ENCODE data around the gene PEPD.

PEPD gene

DNA sequence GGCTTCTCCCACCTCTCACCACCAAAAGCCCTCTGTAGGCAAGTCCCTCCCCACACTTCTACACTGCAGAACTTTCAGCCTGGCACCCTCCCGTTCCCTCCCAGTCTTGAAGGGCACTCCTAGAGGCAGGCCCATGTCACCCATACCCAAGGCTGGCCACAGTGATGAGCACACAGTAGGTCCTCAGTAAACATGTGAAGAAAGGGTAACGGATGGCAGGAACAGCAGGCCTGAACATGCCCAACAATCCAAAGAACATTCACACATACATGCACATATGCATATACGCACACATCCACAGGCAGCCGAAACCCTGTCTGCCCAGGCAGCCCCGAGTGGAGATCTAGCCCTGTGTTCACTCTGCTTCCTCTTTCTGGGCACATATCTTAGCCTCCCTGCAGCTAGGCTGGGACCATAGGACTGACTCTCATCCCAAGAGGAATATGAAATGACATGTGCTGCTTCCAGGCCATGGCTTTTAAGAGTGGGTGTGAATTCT lies 92.9 kb downstream of the PEPD start:
- no peak for TF ChIP-seq POLR2A (IDR thresholded peaks at IDR 0.05; ENCODE audit: low read depth, low read length)
- FAIRE-seq, result no peak

DNA sequence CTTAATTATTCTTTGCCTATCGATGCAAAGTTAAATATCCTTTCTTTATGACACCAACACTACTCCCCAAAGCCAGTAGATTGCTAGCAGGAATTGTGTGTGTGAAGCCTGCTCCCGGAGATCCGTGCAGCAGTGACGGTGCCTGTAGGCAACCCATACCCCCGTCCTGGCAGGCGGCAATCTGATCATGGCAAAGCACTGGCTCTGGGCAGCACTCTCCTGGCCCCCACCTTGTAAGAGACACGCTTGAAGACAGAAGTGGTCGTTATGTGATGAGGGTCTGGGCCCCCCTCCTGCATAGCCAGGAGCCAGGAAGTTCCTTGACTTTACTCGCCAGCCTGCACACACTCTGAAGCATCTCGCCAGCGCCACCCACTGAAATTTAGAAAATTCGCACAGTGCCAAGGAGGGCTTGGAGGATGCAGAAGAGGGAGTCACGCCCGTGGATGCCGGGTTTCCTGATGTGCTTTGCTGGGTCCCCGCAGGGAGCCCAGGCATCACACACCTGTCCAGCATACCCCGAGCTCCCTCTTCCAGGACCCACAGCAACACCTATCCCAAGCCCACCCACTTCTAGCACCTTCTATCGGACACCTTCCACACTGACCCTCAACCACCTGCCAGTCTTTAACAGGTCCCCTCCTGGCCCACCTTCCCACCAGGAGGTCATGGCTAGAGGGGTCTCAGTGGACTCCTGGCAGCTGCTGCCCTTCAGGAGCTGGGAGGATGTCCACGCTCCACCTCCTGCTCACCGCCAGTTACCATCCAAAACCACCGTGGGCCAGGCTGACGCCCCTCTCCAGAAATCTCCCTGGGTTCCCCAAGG lies 93.6 kb downstream of the PEPD start:
- FAIRE-seq (no peak), DNase-seq (ENCODE audit: insufficient read length, low spot score) (no peak)
- no peak for TF ChIP-seq POLR2A (IDR thresholded peaks at IDR 0.05; ENCODE audit: low read depth, low read length)

More for the DNA sequence above, 92.9 kb downstream of the PEPD start:
- DNase-seq (ENCODE audit: insufficient read length, low spot score), result no peak

DNA sequence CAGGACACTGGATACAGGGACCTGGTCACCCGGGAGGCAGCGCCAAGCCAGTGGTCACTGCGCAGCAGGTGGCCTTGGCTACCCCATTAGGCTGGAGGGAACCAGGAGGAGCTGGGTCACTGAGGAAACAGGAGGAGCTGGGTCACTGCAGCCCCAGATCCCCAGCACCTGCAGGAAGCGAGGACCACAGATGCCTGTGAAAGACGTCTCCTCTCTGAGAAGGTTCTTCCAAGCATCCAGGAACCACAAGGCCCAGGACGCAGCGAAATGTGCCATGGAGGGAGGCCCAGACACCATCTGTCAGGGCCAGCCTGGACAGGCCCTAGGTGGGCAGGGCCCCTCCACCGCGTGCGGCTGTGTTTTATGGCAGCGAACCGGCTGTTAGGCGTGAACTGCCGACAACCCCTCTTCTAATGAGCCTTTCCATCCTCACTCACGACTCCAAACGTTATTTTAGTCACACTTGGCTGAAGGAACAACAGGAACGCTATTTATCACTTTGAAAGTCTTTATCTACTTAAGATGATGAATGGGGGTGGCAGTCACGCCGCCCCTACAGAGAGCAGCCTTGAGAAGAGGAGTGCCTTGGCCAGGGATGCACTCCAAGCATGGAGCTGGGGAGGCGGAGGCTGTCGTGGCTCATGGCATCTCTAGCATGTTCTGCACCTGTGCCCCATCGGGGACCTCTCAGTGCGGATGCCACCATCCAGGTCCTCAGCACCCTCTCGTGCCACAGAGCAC lies 94.8 kb downstream of the PEPD start:
- DNase-seq (ENCODE audit: insufficient read length, low spot score) (no peak), FAIRE-seq (no peak)
- TF ChIP-seq POLR2A (IDR thresholded peaks at IDR 0.05; ENCODE audit: low read depth, low read length), result no peak

DNA sequence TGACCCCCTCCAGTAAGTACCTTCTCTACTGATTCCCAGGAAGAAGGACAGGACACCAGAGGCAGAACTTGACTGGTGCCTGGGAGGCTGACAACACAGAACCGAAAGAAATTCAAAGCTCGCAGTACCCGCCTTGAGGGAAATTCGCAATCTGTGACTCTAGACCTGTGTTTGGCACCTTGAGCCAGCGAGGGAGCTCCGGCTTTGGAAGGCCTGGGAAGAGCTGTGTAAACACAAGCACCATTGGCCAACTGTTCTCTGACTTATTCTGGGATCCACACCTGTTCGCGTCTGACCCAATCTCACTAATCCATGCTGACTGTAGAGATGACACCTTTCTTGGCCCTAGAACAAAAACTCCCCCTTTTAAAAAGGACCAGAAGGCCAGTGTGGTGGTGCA lies 97.4 kb downstream of the PEPD start:
- no peak for FAIRE-seq

DNA sequence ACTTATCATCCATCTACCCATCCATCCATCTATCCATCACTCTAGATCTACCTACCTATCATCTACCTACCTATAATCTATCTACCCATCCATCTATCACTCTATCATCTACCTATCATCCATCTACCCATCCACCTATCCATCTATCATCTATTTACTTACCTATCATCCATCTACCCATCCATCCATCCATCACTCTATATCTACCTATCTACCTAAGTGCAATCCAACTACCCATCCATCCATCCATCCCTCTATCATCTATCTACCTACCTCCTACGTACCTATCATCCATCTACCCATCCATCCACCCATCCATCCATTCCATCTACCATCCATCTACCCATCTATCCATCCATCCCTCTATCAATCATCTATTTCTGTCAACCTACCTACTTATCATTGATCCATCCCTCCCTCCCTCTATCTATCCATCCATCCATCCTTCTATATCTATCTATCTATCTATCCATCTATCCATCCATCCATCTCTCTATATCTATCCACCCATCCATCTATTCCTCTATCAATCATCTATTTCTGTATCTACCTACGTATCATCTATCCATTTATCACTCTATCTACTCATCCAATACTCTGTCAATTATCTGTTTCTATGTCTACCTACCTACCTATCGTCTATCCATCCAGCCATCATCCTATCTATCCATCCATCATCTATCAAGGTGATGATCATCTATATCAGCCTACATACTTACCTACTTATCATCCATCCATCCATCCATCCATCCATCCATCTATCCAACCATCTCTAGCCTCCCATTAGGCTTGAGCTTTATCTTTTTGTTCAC lies 99.0 kb downstream of the PEPD start:
- DNase-seq (ENCODE audit: insufficient read length, low spot score), result no peak
- no peak for TF ChIP-seq POLR2A (IDR thresholded peaks at IDR 0.05; ENCODE audit: low read depth, low read length)
- FAIRE-seq, result no peak

More for the DNA sequence above, 97.4 kb downstream of the PEPD start:
- DNase-seq (ENCODE audit: insufficient read length, low spot score), result no peak
- no peak for TF ChIP-seq POLR2A (IDR thresholded peaks at IDR 0.05; ENCODE audit: low read depth, low read length)

DNA sequence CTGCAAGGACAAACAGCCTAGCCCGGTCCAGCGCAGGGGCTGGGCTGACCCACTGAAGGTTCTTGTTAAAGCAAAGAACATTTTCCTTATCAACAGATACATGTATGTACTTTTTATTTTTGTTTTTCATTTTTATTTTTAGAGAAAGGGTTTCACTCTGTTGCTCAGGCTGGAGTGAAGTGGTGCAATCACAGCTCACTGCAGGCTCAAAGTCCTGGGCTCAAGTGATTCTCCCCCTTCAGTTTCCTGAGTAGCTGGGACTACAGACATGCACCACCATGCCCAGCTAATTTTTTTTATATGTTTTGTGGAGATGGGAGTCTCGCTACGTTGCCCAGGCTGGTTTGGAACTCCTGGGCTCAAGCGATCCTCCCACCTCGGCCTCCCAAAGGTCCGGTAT lies 100.2 kb downstream of the PEPD start:
- DNase-seq (ENCODE audit: insufficient read length, low spot score) (no peak), FAIRE-seq (no peak)
- no peak for TF ChIP-seq POLR2A (IDR thresholded peaks at IDR 0.05; ENCODE audit: low read depth, low read length)

DNA sequence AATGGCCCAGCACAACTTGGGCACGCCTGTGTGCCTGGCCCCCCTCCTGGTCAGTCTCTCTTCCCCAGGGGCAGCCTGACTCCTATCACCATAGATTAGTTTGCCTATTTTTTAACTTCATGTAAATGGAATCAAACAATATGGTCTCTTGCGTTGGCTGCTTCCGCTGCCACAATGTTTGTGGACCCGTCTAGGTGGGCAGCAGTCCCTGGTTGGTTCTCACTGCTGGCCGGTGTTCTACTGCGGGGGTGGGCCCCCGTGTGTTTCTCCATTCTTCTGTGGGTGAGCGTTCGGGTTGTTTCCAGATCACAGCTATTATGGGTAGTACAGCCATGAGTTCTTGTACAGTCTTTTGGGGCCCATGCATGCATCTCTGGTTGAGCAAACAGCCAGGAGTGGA lies 100.8 kb downstream of the PEPD start:
- DNase-seq (ENCODE audit: insufficient read length, low spot score), result no peak
- no peak for FAIRE-seq
- no peak for TF ChIP-seq POLR2A (IDR thresholded peaks at IDR 0.05; ENCODE audit: low read depth, low read length)

DNA sequence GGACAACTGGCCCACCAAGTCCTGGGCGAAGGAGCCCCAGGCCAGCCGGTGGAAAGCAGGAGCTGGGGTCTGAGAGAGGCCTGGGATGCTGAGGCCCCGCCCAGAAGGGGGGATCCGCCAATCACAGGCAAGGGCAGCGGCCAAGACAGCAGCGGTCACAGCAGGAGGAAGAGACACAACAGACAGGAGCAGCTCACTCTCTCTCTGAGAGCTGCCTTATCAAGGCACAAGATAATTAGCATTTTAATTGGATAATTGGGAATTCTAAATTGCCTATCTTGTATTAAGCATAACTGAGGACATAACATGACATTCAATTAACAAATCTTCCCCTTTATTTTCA lies 101.8 kb downstream of the PEPD start:
- FAIRE-seq (no peak), DNase-seq (ENCODE audit: insufficient read length, low spot score) (no peak)
- no peak for TF ChIP-seq POLR2A (IDR thresholded peaks at IDR 0.05; ENCODE audit: low read depth, low read length)

DNA sequence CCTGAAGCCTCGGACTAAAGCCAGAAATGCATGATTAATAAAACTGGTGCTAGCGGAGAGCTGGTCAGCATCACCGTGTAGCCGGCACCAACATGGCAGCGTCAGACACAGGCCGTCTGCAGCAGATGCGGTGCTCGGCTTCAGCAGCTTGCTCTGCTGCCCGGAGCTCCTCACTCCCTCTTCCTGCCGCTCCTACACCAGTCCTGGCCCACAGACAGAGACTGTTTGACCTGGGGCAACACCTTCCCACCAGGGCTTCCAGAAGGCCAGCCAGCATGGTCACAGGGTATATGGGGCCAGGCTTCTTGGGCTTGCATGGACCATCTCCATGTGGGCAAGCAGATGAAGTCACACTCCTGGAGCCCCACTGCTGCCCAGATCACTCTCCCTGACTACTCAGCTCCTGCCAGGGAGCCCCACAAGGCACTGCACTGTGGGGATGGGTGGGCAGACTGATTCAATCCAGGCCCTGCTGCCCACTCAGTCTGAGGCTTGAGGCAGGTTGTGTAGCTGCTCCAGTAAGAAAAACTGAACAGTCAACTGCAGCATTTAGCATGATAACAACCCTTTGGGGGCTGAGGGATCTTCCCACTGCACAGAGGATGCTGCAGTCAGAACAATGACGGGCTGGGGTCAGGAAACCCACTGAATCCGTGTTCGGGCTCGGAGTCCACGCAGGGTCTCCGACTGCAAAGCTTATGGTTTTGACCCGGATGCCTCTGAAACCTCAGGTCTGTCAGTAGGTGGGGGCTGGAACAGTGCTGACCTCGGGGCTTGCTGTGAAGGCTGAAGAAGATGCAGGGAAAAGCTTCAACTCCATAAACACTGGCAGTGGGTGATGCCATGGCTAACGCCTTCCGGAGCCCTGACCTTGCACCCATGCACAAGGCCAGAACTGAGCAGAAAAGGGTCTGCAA lies 102.5 kb downstream of the PEPD start:
- no peak for TF ChIP-seq POLR2A (IDR thresholded peaks at IDR 0.05; ENCODE audit: low read depth, low read length)
- DNase-seq (ENCODE audit: insufficient read length, low spot score) (no peak), FAIRE-seq (no peak)

DNA sequence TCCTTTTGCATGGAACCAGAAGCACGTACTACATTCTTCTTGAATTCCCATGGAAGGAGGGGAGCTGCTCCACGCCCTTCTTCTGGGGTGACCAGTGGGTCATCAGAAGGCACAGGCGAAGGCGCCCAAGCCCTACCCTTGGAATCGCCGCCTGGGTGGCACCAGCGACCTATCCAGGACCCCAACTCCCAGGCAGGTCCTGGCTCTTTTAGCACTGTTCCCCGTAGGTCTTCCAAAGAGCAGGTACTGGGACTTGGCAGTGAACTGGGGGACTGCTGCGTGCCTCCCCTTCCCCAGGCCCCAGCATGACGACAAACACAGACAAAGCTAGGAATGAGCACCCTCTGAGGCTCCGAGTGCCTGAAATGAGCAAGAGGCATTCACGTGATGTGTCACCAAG lies 103.1 kb downstream of the PEPD start:
- DNase-seq (ENCODE audit: insufficient read length, low spot score), result no peak
- TF ChIP-seq POLR2A (IDR thresholded peaks at IDR 0.05; ENCODE audit: low read depth, low read length), result no peak
- no peak for FAIRE-seq

DNA sequence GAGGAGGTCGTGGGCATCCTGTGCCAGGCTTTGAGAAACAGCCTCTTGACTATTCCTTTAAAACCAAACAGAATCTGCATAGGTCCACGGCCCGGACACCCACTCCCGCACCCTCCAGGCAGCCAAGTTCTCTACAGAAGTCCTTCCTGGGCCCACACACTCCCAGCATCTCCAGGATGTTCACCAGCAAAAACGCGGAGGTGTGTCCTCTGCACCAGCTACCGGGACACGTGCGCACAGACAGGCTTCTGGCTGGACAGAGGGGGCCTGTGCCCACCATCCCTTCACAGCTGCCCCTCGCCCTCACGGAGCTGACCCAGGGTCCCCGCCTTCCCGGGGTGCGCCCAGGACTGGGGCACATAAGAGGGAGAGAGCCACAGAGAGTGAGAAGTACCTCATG lies 103.8 kb downstream of the PEPD start:
- no peak for DNase-seq (ENCODE audit: insufficient read length, low spot score)
- no peak for FAIRE-seq
- TF ChIP-seq POLR2A (IDR thresholded peaks at IDR 0.05; ENCODE audit: low read depth, low read length), result no peak

DNA sequence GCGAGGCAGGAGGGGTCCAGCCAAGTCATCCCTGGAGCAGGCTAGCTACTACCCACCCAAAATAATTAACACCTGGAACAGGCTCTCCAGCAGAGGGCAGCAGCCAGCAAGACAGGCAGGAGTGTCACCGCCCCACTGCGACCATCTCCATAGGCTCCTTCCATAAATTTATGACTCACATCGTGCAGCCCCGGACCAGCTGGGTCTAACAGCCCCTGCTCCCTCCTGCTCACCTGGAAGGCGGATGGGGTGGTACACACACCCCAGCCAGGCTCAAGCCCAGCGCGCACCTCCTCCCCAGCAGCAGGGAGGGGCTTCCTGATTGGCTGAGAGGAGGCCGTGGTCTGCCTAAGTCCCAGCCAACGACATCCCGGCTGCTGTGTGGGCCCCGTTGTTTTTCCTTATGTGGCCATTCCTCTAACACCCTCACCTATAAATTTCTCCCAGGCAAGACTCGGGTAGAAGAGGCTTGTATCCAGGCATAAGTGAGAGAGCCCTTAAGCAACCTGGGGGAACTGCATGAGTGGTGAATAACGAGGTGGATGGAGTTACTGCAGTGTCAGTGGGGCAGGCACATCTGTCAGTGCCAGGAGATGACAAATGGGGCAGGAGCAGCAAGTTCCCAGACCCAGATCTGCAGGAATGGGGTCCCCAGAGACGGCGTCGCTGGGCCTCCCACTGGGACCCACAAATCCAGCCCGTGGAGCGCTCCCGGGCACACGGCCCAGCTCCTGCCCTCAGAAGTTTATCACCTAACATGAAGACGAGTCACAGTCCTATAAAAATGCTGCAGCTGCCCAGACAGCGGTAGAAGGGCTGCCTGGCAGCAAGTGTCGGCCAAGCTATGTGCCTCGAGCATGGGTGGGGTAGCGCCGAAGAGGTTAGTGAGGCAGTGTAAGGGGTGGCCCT lies 105.0 kb downstream of the PEPD start:
- DNase-seq (ENCODE audit: insufficient read length, low spot score), result peak; percentile 98
- no peak for TF ChIP-seq POLR2A (IDR thresholded peaks at IDR 0.05; ENCODE audit: low read depth, low read length)
- FAIRE-seq, result no peak
